Upper lobe of left lung (tissue), 6 donors: ENCODE data around the gene NIF3L1. TPM values are rescaled to one million over a fixed set of nuclear protein-coding genes. Genes with fewer than 3 reads are reported as not detected.

Experiments
- ATAC-seq, 2 donors: fragments of 200-7000 bp; cut with Tn5 transposase; one replicate each; pipeline ENCODE4 v1.9.1; 2022; ENCODE audit warnings: mild to moderate bottlenecking in 2 of 2, moderate library complexity in 2 of 2; ENCODE audit not compliant: low FRiP score in 2 of 2
- DNase-seq, 2 donors: peaks; one replicate each; pipeline ENCODE4 v3.0.0-alpha.2; 2019 to 2020
- H3K27ac ChIP-seq, 4 donors: fragments of 200-600 bp; sonication (generic); one replicate each; pipeline ENCODE4 v1.5.1; 2016 to 2019
- H3K27me3 ChIP-seq, 4 donors: fragments of 200-600 bp; sonication (generic); one replicate each; pipeline ENCODE4 v1.5.1; 2017 to 2019
- H3K36me3 ChIP-seq, 4 donors: fragments of 200-600 bp; sonication (generic); one replicate each; pipeline ENCODE4 v1.5.1; 2016 to 2019
- H3K4me1 ChIP-seq, 4 donors: fragments of 200-600 bp; sonication (generic); one replicate each; pipeline ENCODE4 v1.5.1; 2018 to 2019
- H3K4me3 ChIP-seq, 4 donors: fragments of 200-600 bp; sonication (generic); one replicate each; pipeline ENCODE4 v1.5.1; 2017 to 2019; ENCODE audit warnings: mild to moderate bottlenecking in 2 of 4, moderate library complexity in 1 of 4
- H3K9me3 ChIP-seq, 4 donors: fragments of 200-600 bp; sonication (generic); one replicate each; pipeline ENCODE4 v1.5.1; 2018 to 2019
- CTCF ChIP-seq, 6 experiments: fragments of 450-650 bp in 4 of 6; fragments of 200-600 bp in 2 of 6; sonication (generic) in 2 of 6; IDR thresholded peaks; one replicate each; pipeline ENCODE4 v1.5.1; 2016 to 2019; ENCODE audit warnings: antibody characterized with exemption in 6 of 6
- EP300 ChIP-seq, 4 donors: sonication (generic); formaldehyde crosslinking; IDR thresholded peaks; one replicate each; pipeline ENCODE4 v1.5.1; 2017; ENCODE audit warnings: antibody characterized with exemption in 4 of 4, control low read depth in 2 of 4
- POLR2A ChIP-seq, 4 donors: fragments of 450-650 bp; IDR thresholded peaks; one replicate each; pipeline ENCODE4 v1.5.1; 2016 to 2017; ENCODE audit warnings: antibody characterized with exemption in 4 of 4, mild to moderate bottlenecking in 2 of 4
- POLR2AphosphoS5 ChIP-seq, 2 donors: sonication (generic); formaldehyde crosslinking; IDR thresholded peaks; one replicate each; pipeline ENCODE4 v1.5.1; 2017; ENCODE audit warnings: antibody characterized with exemption in 2 of 2
- WGBS, 2 donors: methylation state at CpG; one replicate each; pipeline ENCODE4 v1.1.5; 2017 to 2018; 5-methylcytosine and 5-hydroxymethylcytosine counted together
- total RNA-seq, 6 donors: library from RNA; depleted of rRNA in 4 of 6; stranded (reverse); fragments of >200 nt in 4 of 6; gene quantifications; one replicate each; pipeline versions ENCODE4 v1.1.0 to v1.2.1, GENCODE V29; 2016 to 2021
- donor health status: DM: no; HTN: no; CAD: no; lungs with moderate emphysema.
- donor health status: DM: no; HTN: yes; CAD: no; lungs with severe emphysema.

NIF3L1 gene
- total RNA-seq, 6 donors from 2014 or later, result 14.7 to 22.2 (median 19.4) TPM

DNA sequence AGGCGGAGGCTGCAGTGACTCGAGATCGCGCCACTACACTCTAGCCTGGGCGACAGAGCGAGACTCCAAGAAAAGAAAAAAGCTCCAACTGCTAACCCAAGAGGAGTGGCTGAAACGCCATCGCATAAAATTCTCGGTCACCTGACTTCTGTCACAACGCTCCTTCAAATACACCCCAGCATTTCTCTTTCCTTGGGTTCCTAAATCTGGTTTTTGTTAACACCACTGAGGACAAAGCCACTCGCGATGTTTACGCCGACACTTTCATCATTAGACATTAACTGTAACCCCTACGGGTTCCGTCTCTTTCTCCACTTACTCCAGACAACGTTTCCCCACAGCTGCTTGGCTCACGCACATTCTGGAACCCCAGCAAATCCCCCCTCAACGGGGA lies 25.4 kb upstream of the NIF3L1 start:
- Histone ChIP-seq H3K4me1 (peaks cover 40 to 58% (median 45%) of the 10 kb centered on the region in 4 donors), H3K27ac (peak overlapping the region; percentile 99 to 100 (median 100)), H3K36me3 (peaks cover 7 to 29% (median 12%) of the 10 kb centered on the region in 4 donors), H3K27me3 (no peaks in the 10 kb centered on the region), H3K9me3 (no peaks in the 10 kb centered on the region), H3K4me3 (peak overlapping the region; percentile 50 to 80 (median 72))
- WGBS, 2 donors, result 0 to 1% methylated on average over 19 of the region's 19 CpGs
- TF ChIP-seq EP300 (IDR thresholded peaks at IDR 0.05) (no peak), CTCF (IDR thresholded peaks at IDR 0.05) (no peak), POLR2A (IDR thresholded peaks at IDR 0.05) (no peak), POLR2AphosphoS5 (IDR thresholded peaks at IDR 0.05) (no peak)
- ATAC-seq, result peak; percentile 0 to 9
- DNase-seq, result no peak

- WGBS, 2 donors, result 1 to 2% methylated on average over 28 to 58 of the region's 89 CpGs
- TF ChIP-seq EP300 (IDR thresholded peaks at IDR 0.05) (peak in 1 of 4 donors; percentile 96), POLR2AphosphoS5 (IDR thresholded peaks at IDR 0.05) (peak; percentile 100), POLR2A (IDR thresholded peaks at IDR 0.05) (peak; percentile 91 to 100 (median 100)), CTCF (IDR thresholded peaks at IDR 0.05) (peak in 3 of 6 experiments; percentile 4 to 21 (median 15))
- Histone ChIP-seq H3K4me3 (peak within 1 kb of the TSS; percentile 50 to 80 (median 72)), H3K36me3 (peaks cover 1 to 26% (median 6%) of the 10 kb centered on the region in 4 donors), H3K27me3 (no peaks in the 10 kb centered on the region), H3K9me3 (no peaks in the 10 kb centered on the region), H3K4me1 (peaks cover 34 to 51% (median 40%) of the 10 kb centered on the region in 4 donors), H3K27ac (peak within 1 kb of the TSS; percentile 99 to 100 (median 100))
- peak; percentile 97 to 100 for DNase-seq
- peak; percentile 95 to 97 for ATAC-seq
Observed at GRCh38 chr2:200864176-200865034, 24.8 kb upstream of the NIF3L1 start, which contains the start of gene CLK1. Gene CLK1, minus strand, starts transcription at chr2:200864658. Its CDS starts 2,796 bp downstream, at chr2:200861862.

DNA sequence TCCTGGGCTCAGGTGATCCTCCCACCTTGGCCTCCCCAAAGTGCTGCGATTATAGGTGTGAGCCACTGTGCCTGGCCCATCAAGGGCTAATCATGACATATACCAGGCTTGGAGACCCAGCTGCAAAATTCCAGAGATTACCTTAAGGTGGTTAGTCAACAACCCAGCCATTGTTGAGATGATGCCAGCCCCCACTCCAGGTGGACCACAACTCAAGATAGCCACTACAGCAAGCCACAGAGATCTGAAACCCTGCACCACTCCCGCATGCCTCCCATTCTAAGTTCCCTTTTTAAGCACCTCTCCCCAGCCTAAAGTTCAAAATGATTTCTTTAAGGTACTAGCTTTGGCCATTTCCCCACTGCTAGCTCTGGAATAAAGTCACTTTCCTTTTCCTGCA lies 20.2 kb upstream of the NIF3L1 start:
- Histone ChIP-seq H3K9me3 (no peaks in the 10 kb centered on the region), H3K4me1 (peaks cover 12 to 30% (median 20%) of the 10 kb centered on the region in 4 donors), H3K36me3 (peaks cover 0 to 29% (median 4%) of the 10 kb centered on the region in 4 donors), H3K27ac (no peak overlapping the region), H3K4me3 (no peak overlapping the region), H3K27me3 (no peaks in the 10 kb centered on the region)
- no peak for TF ChIP-seq CTCF (IDR thresholded peaks at IDR 0.05)
- no peak for TF ChIP-seq POLR2AphosphoS5 (IDR thresholded peaks at IDR 0.05)
- TF ChIP-seq POLR2A (IDR thresholded peaks at IDR 0.05), result no peak
- no peak for TF ChIP-seq EP300 (IDR thresholded peaks at IDR 0.05)
- WGBS, 2 donors, result 72 to 81% methylated on average over 2 of the region's 2 CpGs
- DNase-seq (no peak), ATAC-seq (no peak)

DNA sequence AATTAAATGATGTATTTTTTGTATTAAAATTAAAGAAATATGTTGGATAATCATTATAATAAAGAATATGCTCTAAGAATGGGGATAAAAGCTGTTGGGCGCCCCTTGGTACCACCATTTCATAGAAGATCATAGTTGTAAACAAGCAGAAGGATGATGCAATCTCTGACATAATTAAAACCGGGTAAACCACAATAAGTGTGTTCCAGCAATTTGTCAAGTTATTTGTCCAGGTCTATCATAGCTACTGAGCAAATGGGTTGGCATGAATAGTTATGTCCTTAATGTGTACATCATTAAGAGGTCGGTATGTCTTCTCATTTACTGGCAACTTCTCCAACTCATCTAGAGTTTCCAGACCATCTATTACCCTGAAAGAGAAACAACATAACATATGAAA lies 18.0 kb upstream of the NIF3L1 start:
- Histone ChIP-seq H3K4me3 (no peak overlapping the region), H3K27ac (no peak overlapping the region), H3K27me3 (no peaks in the 10 kb centered on the region), H3K9me3 (no peaks in the 10 kb centered on the region), H3K4me1 (peaks cover 3 to 16% (median 11%) of the 10 kb centered on the region in 4 donors), H3K36me3 (peaks cover 5 to 50% (median 18%) of the 10 kb centered on the region in 4 donors)
- 68 to 71% methylated on average over 3 of the region's 3 CpGs for WGBS, 2 donors
- ATAC-seq (no peak), DNase-seq (no peak)
- TF ChIP-seq POLR2AphosphoS5 (IDR thresholded peaks at IDR 0.05) (no peak), EP300 (IDR thresholded peaks at IDR 0.05) (no peak), CTCF (IDR thresholded peaks at IDR 0.05) (no peak), POLR2A (IDR thresholded peaks at IDR 0.05) (no peak)
